HG03025 (cell line): ENCODE results near the gene FKBP4.

Source experiments
- ATAC-seq: cut with Tn5 transposase; IDR thresholded peaks from one replicate; pipeline ENCODE4 v1.9.1; 2021; ENCODE audit warnings: mild to moderate bottlenecking, moderate library complexity; ENCODE audit not compliant: unreplicated experiment, low FRiP score

FKBP4 gene

DNA sequence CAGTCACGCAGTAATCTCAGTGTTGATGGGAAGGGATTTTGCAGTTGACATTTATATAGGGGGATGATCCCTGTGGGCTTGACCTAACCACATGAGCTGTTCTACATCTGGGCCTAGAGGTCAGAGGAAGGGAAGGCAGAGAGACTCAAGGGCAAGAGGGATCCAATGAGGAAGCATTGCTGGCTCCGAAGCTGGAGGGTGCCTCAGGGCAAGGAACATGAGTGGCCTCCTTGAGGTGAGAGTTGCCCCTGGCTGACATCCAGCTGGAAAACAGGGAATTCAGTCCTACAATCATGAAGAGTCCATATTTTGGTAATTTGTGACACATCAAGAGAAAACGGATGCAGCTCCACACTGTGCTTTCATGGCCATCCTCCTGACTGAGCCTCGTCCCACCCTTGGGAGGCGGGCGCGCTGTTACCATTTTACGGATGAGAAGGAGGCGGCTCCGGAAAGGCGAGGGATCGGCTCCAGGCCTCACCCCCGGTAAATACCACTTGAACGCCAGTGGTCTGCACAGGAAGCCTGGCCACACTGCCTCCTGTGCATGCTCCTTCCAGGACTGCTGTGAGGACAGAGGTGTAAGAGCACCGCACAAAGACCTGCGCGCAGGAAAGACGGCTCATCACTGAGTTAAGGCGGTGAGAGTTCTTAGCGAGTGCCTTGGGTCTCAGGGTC is 18.5 kb upstream of the FKBP4 start:
- ATAC-seq = no peak

- no peak for ATAC-seq
Observed at GRCh38 chr12:2779281-2779680, 15.5 kb upstream of the FKBP4 start.

DNA sequence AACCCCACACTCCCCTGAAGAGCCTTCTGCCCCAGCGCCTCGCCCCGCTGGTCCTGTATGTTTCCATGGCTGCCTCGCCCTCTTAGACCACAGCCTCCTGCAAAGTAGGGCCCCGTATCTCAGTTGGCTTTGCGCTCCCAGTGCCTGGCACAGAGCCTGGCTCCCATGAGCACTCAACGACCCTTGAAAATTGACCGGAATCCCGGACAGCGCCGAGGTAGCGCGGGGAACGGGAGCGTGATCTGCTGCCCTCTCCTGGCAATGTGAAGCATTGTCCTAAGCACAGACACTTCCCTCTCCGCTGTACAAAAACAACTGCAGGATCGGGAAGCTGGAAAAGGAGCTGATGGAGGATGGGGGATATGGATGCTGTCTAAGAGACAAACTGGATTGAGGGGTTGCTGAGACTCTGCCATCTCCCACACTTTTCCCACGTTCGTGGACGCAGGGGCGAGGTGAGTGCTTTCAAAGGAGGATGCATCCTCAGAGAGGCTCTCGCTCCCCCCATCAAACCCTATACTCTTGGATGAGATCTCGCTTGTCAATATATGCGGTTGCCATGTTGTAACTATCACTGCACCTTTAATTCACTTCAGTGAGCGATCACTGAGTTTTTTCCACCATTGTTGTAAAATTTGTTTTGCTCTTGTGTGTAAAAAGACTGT is 10.7 kb upstream of the FKBP4 start:
- ATAC-seq = no peak

GRCh38 chr12:2785017-2785416 is 9.8 kb upstream of the FKBP4 start:
- no peak for ATAC-seq

- no peak for ATAC-seq
Observed at GRCh38 chr12:2791089-2791488, 3.7 kb upstream of the FKBP4 start.

- ATAC-seq = no peak
Observed at GRCh38 chr12:2792671-2793500, 1.9 kb upstream of the FKBP4 start.

GRCh38 chr12:2793561-2793960 is 1.2 kb upstream of the FKBP4 start:
- ATAC-seq = no peak

GRCh38 chr12:2794191-2794735 is 507 bp upstream of the FKBP4 start:
- no peak for ATAC-seq

GRCh38 chr12:2795291-2796186 is 769 bp downstream of the FKBP4 start:
- ATAC-seq = peak; percentile 61

GRCh38 chr12:2796187-2796666 is 1.5 kb downstream of the FKBP4 start:
- no peak for ATAC-seq

GRCh38 chr12:2797721-2798418 is 3.1 kb downstream of the FKBP4 start:
- ATAC-seq = no peak

- no peak for ATAC-seq
Observed at GRCh38 chr12:2800046-2800570, 5.3 kb downstream of the FKBP4 start.

DNA sequence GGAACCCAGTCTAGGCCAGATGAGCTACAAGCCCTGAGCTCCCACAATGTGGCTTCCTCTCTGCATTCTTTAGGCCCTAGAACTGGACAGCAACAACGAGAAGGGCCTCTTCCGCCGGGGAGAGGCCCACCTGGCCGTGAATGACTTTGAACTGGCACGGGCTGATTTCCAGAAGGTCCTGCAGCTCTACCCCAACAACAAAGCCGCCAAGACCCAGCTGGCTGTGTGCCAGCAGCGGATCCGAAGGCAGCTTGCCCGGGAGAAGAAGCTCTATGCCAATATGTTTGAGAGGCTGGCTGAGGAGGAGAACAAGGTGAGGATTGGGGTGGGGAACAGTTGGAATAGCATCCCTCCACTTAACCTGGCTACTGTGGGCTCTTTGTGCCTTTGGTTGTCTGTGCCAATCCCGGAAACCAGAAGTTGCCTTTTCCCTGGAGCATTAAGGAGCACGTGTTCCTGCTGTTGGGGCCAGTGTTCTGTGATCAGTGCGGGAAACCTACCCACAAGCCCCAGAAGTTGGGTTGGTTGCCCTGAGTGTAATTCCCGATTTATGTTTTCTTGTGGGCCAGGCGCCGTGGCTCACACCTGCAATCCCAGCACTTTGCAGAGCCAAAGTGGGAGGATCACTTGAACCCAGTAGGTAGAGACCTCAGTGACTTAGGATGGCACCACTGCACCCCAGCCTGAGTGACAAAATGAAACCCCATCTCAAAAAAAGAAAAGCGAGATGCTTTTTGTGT is 6.4 kb downstream of the FKBP4 start:
- no peak for ATAC-seq

DNA sequence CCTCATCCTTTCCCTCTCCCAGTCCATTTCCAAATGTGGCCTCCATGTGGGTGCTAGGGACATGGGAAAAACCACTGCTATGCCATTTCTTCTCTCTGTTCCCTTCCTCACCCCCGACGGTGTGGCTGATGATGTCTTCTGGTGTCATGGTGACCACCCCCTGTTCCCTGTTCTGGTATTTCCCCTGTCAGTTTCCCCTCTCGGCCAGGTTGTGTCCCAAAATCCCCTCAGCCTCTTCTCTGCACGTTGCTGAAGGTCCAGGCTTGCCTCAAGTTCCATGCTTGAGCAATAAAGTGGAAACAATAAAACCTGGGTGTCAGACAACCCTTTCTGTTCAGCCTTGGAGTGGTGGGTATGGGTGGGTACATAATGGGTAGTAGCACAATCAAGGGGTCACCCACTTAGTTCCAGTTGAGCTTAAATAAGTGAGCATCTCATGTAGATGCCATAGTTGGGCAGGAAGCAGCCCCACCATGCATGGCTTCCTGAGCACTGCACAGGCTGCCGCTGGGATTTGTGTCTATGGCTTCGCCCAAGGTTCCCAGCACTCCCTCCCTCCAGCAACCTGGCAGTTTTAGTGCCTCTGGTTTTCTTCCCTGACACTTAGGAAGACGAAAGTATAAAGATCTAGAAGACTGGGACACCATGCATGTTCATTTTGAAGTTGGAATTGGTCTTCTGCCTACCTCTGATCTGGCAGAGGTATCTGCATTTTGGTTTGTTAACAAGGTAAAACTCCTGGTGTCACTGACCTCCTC is 9.0 kb downstream of the FKBP4 start:
- ATAC-seq = no peak

- ATAC-seq = no peak
Observed at GRCh38 chr12:2804393-2805142, 9.8 kb downstream of the FKBP4 start.

- ATAC-seq = no peak
Observed at GRCh38 chr12:2805143-2805520, 10.4 kb downstream of the FKBP4 start.

DNA sequence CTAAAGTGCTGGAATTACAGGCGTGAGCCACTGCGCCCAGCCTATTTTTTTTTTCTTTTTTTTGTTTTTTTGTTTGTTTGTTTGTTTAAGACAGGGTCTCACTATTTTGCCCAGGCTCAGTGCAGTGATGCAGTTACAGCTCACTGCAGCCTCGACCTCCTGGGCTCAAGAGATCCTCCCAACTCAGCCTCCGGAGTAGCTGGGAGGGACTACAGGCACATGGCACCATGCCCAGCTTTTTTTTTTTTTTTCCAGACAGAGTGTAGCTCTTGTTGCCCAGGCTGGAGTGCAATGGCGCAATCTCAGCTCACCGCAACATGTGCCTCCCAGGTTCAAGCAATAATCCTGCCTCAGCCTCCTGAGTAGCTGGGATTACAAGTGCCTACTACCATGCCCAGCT is 11.9 kb downstream of the FKBP4 start:
- no peak for ATAC-seq
